ENCODE data around the gene TEX22.

- no peak for TF ChIP-seq CTCF (conservative IDR thresholded peaks at IDR 0.05)
- TF ChIP-seq EZH2 (IDR thresholded peaks at IDR 0.05; ENCODE audit: low read depth), result no peak
Observed at GRCh38 chr14:105374389-105374788, 23.9 kb upstream of the TEX22 start.

Measured in PC-9 (cell line).